HG02840 (cell line): ENCODE measurements around the gene UFD1.

Source experiments
- ATAC-seq: cut with Tn5 transposase; IDR thresholded peaks from one replicate; pipeline ENCODE4 v1.9.1; 2021; ENCODE audit warnings: mild to moderate bottlenecking, moderate library complexity, moderate number of reproducible peaks; ENCODE audit not compliant: unreplicated experiment, low FRiP score

UFD1 gene

GRCh38 chr22:19478901-19479354 lies at the start of gene UFD1:
UFD1 (minus strand) TSS chr22:19479193; CDS start chr22:19479085, 108 bp downstream.
- ATAC-seq: peak; percentile 45

GRCh38 chr22:19527861-19528417 lies 48.9 kb upstream of the UFD1 start:
- no peak for ATAC-seq

- ATAC-seq: no peak
Measured at GRCh38 chr22:19527321-19527721, 48.3 kb upstream of the UFD1 start.

- ATAC-seq: no peak
Measured at GRCh38 chr22:19526702-19527111, 47.7 kb upstream of the UFD1 start.

GRCh38 chr22:19526076-19526701 lies 47.2 kb upstream of the UFD1 start:
- no peak for ATAC-seq

- no peak for ATAC-seq
Measured at GRCh38 chr22:19525666-19526065, 46.7 kb upstream of the UFD1 start.

- no peak for ATAC-seq
Measured at GRCh38 chr22:19525116-19525660, 46.2 kb upstream of the UFD1 start.

- ATAC-seq: no peak
Measured at GRCh38 chr22:19524170-19525115, 45.5 kb upstream of the UFD1 start, which contains the start of gene CLDN5. CLDN5 (minus strand) TSS chr22:19524410; CDS start chr22:19524255, 155 bp downstream.

- ATAC-seq: no peak
Measured at GRCh38 chr22:19523240-19524169, 44.5 kb upstream of the UFD1 start.

GRCh38 chr22:19522881-19523239 lies 43.9 kb upstream of the UFD1 start:
- no peak for ATAC-seq

GRCh38 chr22:19522190-19522880 lies 43.3 kb upstream of the UFD1 start:
- ATAC-seq: no peak

GRCh38 chr22:19520566-19521305 lies 41.7 kb upstream of the UFD1 start:
- no peak for ATAC-seq

- ATAC-seq: no peak
Measured at GRCh38 chr22:19520007-19520406, 41.0 kb upstream of the UFD1 start.

GRCh38 chr22:19519041-19519926 lies 40.3 kb upstream of the UFD1 start:
- ATAC-seq: no peak

- ATAC-seq: no peak
Measured at GRCh38 chr22:19518635-19519034, 39.6 kb upstream of the UFD1 start.

- ATAC-seq: no peak
Measured at GRCh38 chr22:19517919-19518611, 39.1 kb upstream of the UFD1 start.

- ATAC-seq: no peak
Measured at GRCh38 chr22:19517171-19517500, 38.1 kb upstream of the UFD1 start.
